GM12878 (cell line): ENCODE data around the gene PPP3CB. TPM values are rescaled to one million over a fixed set of nuclear protein-coding genes. Genes with fewer than 3 reads are reported as not detected.

Source experiments
- BMI1 ChIP-seq: fragments of 450-650 bp; IDR thresholded peaks from 2 replicates; pipeline ENCODE4 v1.6.1; 2016; ENCODE audit warnings: mild to moderate bottlenecking, moderate library complexity, borderline replicate concordance
- CREM ChIP-seq: IDR thresholded peaks from 2 replicates; pipeline ENCODE4 v1.6.1; 2014; ENCODE audit warnings: antibody characterized with exemption, low read depth
- ETV6 ChIP-seq, 2 experiments: fragments of 450-650 bp in 1 of 2; IDR thresholded peaks in 1 of 2; conservative IDR thresholded peaks in 1 of 2; 2 replicates each; pipeline ENCODE4 v1.6.1; 2014; ENCODE audit warnings: antibody characterized with exemption in 1 of 2, borderline replicate concordance in 1 of 2, low read depth in 1 of 2, mild to moderate bottlenecking in 1 of 2, moderate library complexity in 1 of 2
- JUNB ChIP-seq: IDR thresholded peaks from 2 replicates; pipeline ENCODE4 v1.6.1; 2016; ENCODE audit warnings: antibody characterized with exemption, mild to moderate bottlenecking
- PAX8 ChIP-seq: fragments of 450-650 bp; IDR thresholded peaks from 2 replicates; pipeline ENCODE4 v1.6.1; 2017; ENCODE audit warnings: mild to moderate bottlenecking, moderate library complexity
- PKNOX1 ChIP-seq: fragments of 450-650 bp; IDR thresholded peaks from 2 replicates; pipeline ENCODE4 v1.6.1; 2016; ENCODE audit warnings: mild to moderate bottlenecking
- RB1 ChIP-seq: fragments of 450-650 bp; formaldehyde crosslinking; IDR thresholded peaks from 2 replicates; pipeline ENCODE4 v1.6.1; 2017; ENCODE audit warnings: mild to moderate bottlenecking, borderline replicate concordance
- SIN3A ChIP-seq: IDR thresholded peaks from 2 replicates; pipeline ENCODE4 v1.6.1; 2012; ENCODE audit warnings: low read depth, low read length, improper control_type of control experiment
- polyA plus RNA-seq, 11 experiments: library from polyadenylated mRNA; depleted of rRNA in 4 of 11; unstranded in 6 of 11; stranded (reverse) in 5 of 11; fragments of >200 nt; fragmentation: Nextera tagmentation in 4 of 11; fragmentation: Illumina TruSeq in 1 of 11; extraction: Ambion mirVana in 4 of 11; extraction: Trizol in 1 of 11; gene quantifications; 1 replicate in 1 of 11; 2 replicates in 10 of 11; pipeline versions ENCODE4 v1.2.1 to v1.2.3, GENCODE V29; 2011 to 2016; ENCODE audit warnings: inconsistent platforms in 2 of 11, missing spikeins in 2 of 11, low read depth in 1 of 11
- total RNA-seq, 4 experiments: library from RNA; depleted of rRNA in 3 of 4; stranded (reverse); fragments of >200 nt in 3 of 4; fragmentation: Illumina TruSeq in 1 of 4; extraction: Trizol in 1 of 4; gene quantifications; 2 replicates each; pipeline versions ENCODE4 v1.2.1 to v1.2.3, GENCODE V29; 2013 to 2021
- TF ChIP-seq, protein P1 (sequence below): IDR thresholded peaks from 2 replicates; pipeline ENCODE4 v1.6.1; 2012; ENCODE audit warnings: improper control_type of control experiment, low read depth, low read length; ENCODE audit not compliant: insufficient replicate concordance

PPP3CB gene
- total and polyA plus RNA-seq, 10 of the 15 experiments (the other 5 are each of a cell fraction or from before 2014, with no cell fraction given), result 11.4 to 46.4 (median 19.3) TPM

GRCh38 chr10:73478636-73479035 lies 17.2 kb downstream of the PPP3CB start (continued):
- TF ChIP-seq RB1, result no peak
- TF ChIP-seq CREM, result peak; percentile 42; the same call in 1 of the 2 replicates
- peak; percentile 75 for TF ChIP-seq JUNB
- no peak for TF ChIP-seq PAX8
- no peak for TF ChIP-seq PKNOX1
- TF ChIP-seq SIN3A, result no peak
- TF ChIP-seq ETV6 (conservative IDR thresholded peaks at IDR 0.05 in 1 of 2, IDR thresholded peaks at IDR 0.05 in 1 of 2; ENCODE audit: borderline replicate concordance in 1 of 2, low read depth in 1 of 2), result 0 out of 4 replicates have a peak, but pooled peaks of 1 of the 2 experiments have one; percentile 13
- TF ChIP-seq BMI1, result no peak
- TF ChIP-seq, protein P1, sequence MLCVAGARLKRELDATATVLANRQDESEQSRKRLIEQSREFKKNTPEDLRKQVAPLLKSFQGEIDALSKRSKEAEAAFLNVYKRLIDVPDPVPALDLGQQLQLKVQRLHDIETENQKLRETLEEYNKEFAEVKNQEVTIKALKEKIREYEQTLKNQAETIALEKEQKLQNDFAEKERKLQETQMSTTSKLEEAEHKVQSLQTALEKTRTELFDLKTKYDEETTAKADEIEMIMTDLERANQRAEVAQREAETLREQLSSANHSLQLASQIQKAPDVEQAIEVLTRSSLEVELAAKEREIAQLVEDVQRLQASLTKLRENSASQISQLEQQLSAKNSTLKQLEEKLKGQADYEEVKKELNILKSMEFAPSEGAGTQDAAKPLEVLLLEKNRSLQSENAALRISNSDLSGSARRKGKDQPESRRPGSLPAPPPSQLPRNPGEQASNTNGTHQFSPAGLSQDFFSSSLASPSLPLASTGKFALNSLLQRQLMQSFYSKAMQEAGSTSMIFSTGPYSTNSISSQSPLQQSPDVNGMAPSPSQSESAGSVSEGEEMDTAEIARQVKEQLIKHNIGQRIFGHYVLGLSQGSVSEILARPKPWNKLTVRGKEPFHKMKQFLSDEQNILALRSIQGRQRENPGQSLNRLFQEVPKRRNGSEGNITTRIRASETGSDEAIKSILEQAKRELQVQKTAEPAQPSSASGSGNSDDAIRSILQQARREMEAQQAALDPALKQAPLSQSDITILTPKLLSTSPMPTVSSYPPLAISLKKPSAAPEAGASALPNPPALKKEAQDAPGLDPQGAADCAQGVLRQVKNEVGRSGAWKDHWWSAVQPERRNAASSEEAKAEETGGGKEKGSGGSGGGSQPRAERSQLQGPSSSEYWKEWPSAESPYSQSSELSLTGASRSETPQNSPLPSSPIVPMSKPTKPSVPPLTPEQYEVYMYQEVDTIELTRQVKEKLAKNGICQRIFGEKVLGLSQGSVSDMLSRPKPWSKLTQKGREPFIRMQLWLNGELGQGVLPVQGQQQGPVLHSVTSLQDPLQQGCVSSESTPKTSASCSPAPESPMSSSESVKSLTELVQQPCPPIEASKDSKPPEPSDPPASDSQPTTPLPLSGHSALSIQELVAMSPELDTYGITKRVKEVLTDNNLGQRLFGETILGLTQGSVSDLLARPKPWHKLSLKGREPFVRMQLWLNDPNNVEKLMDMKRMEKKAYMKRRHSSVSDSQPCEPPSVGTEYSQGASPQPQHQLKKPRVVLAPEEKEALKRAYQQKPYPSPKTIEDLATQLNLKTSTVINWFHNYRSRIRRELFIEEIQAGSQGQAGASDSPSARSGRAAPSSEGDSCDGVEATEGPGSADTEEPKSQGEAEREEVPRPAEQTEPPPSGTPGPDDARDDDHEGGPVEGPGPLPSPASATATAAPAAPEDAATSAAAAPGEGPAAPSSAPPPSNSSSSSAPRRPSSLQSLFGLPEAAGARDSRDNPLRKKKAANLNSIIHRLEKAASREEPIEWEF, result no peak
- TF ChIP-seq, all 136 proteins: peak for 6
